ENCODE data around the gene PSTPIP1.

- TF ChIP-seq CTCF (IDR thresholded peaks at IDR 0.05) (no peak), POLR2A (IDR thresholded peaks at IDR 0.05) (no peak)
These were observed 1.2 kb downstream of the PSTPIP1 start for GRCh38 chr15:76996076-76996525.

Measured in lower leg skin (tissue), 3 donors.